ENCODE results near the gene C6orf120.

C6orf120 gene

DNA sequence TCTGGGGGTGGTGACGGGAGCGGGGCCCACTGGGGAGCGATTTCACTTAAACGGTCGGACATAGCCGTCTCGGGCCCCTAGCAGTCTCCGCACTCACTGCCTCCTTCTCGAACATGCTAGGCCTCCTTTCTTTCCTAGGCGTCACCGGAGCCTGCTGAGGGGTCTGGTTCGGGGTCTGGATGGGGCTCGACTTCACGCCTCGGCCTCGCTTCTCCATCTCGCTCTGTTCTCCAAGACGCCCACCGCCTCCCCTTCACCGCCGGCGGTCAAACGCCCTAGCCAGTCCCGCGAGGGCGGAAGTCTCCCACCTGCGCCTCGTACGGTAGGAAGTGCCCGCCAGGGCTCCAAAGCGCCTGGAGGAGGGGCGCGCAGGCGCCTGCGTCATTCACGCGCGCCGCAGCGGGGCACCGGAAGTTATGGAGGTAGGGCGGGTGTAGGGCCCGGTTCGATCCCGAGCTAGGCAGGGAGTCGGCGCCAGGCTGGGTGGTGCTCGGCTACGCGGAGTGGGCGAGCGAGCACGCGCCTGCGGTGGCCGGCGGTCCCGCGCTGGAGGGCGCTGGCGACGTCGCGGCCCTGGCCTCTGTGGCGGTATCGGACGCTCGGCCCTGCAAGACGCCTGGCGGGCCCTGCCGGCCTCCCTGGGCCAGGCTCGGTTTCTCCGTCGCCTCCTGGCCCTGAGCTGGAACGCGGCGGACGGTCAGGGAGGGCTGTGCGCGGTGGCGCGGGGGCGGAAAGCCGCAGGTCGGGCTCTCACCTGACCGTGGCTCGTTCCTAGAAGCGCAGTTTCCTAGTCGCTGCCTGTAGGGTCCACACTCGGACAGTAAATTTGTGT, 49.5 kb downstream of the C6orf120 start, which contains the start of the genes DYNLT2 and ERMARD:
Gene DYNLT2, minus strand, starts transcription at position 331 of the 832 bp plus-strand sequence. Its CDS starts 114 bp downstream, at position 217.
Gene ERMARD, plus strand, starts transcription at position 381 of the 832 bp plus-strand sequence. Its CDS starts 36 bp downstream, at position 417.
- peak; percentile 95 for DNase-seq (ENCODE audit: low read depth)

DNA sequence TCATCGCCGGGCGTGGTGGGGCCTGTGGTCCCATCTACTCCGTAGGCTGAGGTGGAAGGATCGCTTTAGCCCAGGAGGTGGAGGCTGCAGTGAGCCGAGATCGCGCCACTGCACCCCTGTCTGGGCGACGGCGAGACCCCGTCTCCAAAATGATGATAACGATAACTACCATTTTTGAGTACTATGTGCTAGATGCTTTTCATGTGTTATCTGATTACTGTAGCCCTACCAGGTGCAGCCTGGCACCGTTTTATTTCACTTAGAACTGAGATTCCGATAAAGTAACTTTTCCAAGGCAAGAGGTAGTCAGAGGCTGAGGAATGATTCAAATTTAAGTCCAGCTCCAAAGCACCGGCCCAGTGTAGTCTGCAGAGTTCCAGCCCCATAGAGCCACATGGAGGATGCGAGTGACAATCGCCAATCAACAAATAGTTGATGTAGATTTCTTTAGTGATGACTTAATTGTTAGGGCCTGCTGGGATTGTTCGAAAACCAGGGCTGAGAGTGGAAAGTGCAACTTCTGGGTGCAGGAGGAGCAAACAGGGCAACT, 50.2 kb downstream of the C6orf120 start:
- peak; percentile 15 for DNase-seq (ENCODE audit: low read depth)

More for the DNA sequence above, 49.5 kb downstream of the C6orf120 start, which contains the start of the genes DYNLT2 and ERMARD:
- TF ChIP-seq, protein P1, sequence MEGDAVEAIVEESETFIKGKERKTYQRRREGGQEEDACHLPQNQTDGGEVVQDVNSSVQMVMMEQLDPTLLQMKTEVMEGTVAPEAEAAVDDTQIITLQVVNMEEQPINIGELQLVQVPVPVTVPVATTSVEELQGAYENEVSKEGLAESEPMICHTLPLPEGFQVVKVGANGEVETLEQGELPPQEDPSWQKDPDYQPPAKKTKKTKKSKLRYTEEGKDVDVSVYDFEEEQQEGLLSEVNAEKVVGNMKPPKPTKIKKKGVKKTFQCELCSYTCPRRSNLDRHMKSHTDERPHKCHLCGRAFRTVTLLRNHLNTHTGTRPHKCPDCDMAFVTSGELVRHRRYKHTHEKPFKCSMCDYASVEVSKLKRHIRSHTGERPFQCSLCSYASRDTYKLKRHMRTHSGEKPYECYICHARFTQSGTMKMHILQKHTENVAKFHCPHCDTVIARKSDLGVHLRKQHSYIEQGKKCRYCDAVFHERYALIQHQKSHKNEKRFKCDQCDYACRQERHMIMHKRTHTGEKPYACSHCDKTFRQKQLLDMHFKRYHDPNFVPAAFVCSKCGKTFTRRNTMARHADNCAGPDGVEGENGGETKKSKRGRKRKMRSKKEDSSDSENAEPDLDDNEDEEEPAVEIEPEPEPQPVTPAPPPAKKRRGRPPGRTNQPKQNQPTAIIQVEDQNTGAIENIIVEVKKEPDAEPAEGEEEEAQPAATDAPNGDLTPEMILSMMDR (IDR thresholded peaks at IDR 0.05; ENCODE audit: insufficient read depth, low read depth, low read length, missing control alignments): peak; percentile 1
- peak within 1 kb of the TSS; percentile 100 for H3K4me3 ChIP-seq (ENCODE audit: low read depth, low read length)

More for the DNA sequence above, 50.2 kb downstream of the C6orf120 start:
- peak overlapping the region; percentile 100 for H3K4me3 ChIP-seq (ENCODE audit: low read depth, low read length)
- TF ChIP-seq, protein P1 (IDR thresholded peaks at IDR 0.05; ENCODE audit: insufficient read depth, low read depth, low read length, missing control alignments): no peak
